NB4 (cell line): ENCODE measurements around the gene CARD19.

Source experiments
- DNase-seq: peaks from one replicate; pipeline ENCODE4 v3.0.0; 2010; ENCODE audit warnings: low read depth
- H3K4me3 ChIP-seq: one replicate; pipeline ENCODE4 v1.5.1; 2011; ENCODE audit warnings: mild to moderate bottlenecking, low read depth, low read length, moderate library complexity
- MYC ChIP-seq: IDR thresholded peaks from 2 replicates; pipeline ENCODE4 v1.6.1; 2011; ENCODE audit warnings: low read depth, low read length
- POLR2A ChIP-seq: IDR thresholded peaks from 2 replicates; pipeline ENCODE4 v1.6.1; 2011; ENCODE audit warnings: mild to moderate bottlenecking; ENCODE audit not compliant: insufficient read length; ENCODE audit errors: extremely low read depth
- TF ChIP-seq, protein P1 (sequence below): IDR thresholded peaks from one replicate; pipeline ENCODE4 v1.5.1; 2012; ENCODE audit warnings: low read depth, low read length
- TF ChIP-seq, protein P2 (sequence below): IDR thresholded peaks from 2 replicates; pipeline ENCODE4 v1.6.1; 2011; ENCODE audit warnings: low read depth, low read length

CARD19 gene

DNA sequence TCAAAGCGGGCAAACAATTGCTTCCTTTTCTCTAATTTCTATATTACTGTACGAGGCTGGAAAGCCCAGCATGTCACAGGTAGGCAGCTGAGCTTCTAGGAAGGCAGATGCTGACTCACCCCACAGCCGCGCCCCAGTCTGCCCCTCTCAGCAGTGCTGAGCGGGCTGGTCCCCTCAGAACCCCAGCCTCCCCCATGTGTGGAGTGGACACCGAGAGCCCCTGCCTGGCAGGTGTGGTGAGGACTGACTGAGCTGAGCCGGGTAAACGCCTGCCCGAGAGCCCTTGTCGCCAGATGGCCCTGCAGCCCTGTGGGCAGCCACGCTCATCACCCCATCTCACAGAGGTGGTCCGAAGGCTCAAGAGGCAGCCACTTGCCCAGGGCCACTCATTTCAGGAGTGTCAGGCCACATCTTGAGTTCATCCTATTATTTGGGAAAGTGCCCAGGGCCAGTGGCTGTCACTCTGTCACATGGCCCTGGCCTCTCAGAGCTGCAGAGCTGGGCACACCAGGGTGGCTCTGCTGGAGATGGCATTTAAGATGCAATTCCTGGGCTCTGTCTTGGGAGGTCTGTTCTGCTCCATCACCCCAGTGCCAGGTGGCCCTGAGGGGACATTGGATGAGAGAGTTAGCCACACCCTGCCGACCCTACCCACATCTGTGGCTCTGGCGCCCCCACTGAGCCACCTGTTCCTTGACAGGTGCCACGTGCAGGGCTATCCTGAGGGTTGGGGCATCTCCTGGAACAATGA lies 12.4 kb downstream of the CARD19 start:
- DNase-seq = no peak
- TF ChIP-seq, protein P1, sequence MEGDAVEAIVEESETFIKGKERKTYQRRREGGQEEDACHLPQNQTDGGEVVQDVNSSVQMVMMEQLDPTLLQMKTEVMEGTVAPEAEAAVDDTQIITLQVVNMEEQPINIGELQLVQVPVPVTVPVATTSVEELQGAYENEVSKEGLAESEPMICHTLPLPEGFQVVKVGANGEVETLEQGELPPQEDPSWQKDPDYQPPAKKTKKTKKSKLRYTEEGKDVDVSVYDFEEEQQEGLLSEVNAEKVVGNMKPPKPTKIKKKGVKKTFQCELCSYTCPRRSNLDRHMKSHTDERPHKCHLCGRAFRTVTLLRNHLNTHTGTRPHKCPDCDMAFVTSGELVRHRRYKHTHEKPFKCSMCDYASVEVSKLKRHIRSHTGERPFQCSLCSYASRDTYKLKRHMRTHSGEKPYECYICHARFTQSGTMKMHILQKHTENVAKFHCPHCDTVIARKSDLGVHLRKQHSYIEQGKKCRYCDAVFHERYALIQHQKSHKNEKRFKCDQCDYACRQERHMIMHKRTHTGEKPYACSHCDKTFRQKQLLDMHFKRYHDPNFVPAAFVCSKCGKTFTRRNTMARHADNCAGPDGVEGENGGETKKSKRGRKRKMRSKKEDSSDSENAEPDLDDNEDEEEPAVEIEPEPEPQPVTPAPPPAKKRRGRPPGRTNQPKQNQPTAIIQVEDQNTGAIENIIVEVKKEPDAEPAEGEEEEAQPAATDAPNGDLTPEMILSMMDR = no peak
- TF ChIP-seq, protein P2, sequence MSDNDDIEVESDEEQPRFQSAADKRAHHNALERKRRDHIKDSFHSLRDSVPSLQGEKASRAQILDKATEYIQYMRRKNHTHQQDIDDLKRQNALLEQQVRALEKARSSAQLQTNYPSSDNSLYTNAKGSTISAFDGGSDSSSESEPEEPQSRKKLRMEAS = no peak
- TF ChIP-seq POLR2A (no peak), MYC (no peak)
- H3K4me3 ChIP-seq = no peak overlapping the region

DNA sequence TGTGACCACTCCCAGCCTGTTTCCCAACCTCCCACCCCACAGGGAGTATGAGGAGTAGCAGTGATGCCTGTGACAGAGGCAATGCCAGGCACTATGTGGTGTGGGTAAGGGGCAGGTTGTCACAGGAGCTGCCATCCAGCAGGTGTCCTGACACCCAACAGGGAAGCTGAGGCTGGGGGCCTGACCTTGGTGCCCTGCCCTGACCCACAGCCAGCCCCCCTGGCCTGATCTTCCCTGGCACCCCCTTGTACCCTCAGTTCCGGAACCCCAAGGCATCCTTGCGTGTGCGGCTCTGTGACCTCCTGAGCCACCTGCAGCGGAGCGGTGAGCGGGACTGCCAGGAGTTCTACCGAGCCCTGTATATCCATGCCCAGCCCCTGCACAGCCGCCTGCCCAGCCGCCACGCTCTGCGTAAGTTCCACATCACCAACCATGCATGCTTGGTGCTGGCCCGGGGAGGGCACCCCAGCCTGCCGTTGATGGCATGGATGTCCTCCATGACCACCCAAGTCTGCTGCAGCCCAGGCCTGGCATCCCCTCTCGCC lies 14.4 kb downstream of the CARD19 start:
- H3K4me3 ChIP-seq = no peak overlapping the region
- DNase-seq = peak; percentile 5
- TF ChIP-seq, protein P2 = no peak
- TF ChIP-seq MYC = no peak
- TF ChIP-seq, protein P1 = no peak
- no peak for TF ChIP-seq POLR2A

DNA sequence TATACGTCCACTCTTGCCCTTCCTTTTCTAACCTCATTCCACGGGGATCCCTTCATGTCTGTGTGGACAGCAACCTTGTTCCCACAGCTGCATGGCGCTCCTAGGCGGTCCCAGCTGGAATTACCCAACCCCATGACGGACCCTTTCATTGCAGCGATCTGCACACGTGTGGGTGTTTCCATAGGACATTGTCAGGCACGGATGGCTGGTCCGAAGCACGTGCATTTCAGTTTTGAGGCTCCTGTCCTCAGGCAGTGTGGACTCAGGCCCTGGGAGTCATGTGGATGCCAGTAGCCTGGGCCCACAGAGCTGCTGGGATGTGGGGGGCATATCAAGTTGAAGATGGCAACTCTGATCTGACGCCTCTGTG lies 15.0 kb downstream of the CARD19 start:
- H3K4me3 ChIP-seq = no peak overlapping the region
- TF ChIP-seq, protein P2 = no peak
- TF ChIP-seq POLR2A (no peak), MYC (no peak)
- TF ChIP-seq, protein P1 = no peak
- DNase-seq = no peak

DNA sequence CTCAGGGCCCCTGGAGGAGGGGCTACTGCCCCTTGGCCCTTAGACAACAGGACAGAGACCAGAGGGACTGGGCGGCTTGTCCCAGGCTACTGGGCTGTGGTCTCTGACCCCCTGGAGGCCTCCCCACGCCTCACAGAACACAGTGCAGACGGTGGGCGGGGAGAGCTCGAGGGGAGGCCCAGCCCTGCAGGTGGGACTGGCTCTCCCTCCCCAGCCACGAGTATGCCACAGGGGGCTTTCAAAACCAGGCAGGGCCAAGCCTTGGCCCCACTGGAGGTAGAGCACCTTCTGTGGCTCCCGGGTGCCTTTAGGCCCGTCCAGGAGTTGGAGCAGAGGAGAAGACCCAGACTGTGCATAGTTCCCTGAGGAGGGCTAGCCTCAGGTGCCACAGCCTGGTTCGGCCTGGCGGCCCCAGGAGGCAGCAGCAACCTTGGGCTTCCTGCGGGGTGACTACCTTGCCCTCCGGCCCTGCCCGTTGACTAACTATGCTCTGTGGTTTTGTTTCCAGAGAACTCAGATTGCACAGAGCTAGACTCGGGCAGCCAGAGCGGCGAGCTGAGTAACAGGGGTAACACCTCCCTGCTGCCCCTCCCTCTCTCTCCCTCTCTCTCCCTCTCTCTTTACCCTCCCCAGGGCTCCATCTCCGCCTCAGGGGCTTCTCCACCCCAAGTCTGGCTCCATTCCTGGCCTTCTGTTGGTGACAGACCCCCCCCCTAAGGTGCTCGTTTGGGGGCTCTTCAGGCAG lies 15.5 kb downstream of the CARD19 start:
- peak; percentile 79 for DNase-seq
- H3K4me3 ChIP-seq = no peak overlapping the region
- TF ChIP-seq, protein P1 = no peak
- TF ChIP-seq, protein P2 = no peak
- no peak for TF ChIP-seq POLR2A
- TF ChIP-seq MYC = no peak

DNA sequence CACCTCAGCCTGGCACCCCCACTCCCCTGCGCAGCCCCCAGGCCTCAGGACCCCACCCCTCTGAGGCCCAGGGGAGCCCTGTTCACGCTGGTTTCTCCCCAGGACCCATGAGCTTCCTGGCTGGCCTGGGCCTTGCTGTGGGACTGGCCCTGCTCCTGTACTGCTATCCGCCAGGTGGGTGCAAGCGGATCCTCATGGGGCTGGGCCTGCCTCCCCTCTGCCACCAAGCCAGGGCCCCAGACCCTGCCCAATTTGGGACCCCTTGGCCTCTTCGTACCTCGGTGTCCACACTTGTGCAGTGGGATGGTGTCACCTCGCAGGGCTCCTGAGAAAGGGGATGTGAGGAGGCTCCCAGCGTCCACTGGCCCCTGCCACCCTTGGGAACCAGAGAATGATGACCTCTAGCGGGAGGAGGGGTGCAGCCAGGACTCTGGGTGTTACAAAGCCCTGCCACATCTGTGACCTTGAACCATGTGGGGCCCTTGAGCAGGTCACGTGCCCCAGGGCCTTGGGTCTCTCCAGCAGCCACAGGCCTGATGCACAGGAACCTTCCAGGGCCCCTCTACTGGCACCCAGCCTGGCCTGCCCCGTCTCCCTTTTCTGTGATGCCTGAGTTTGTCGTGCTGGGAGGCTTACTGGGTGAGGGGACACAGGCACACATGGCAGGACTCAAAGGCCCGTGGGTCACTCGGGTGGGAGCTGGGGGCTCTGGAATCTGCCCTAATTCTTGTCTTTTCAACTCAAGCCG lies 16.3 kb downstream of the CARD19 start:
- no peak for DNase-seq
- TF ChIP-seq, protein P1 = no peak
- TF ChIP-seq, protein P2 = no peak
- no peak for TF ChIP-seq MYC
- no peak overlapping the region for H3K4me3 ChIP-seq
